ENCODE measurements around the gene RPS15A.

GRCh38 chr16:18833707-18834505 lies 43.8 kb upstream of the RPS15A start:
- TF ChIP-seq YY1 (IDR thresholded peaks at IDR 0.05; ENCODE audit: low read depth, low read length) (no peak), POLR2A (IDR thresholded peaks at IDR 0.05; ENCODE audit: control extremely low read depth in 1 of 2, low read depth in 2 of 2, low read length in 2 of 2) (no peak), SP2 (IDR thresholded peaks at IDR 0.05; ENCODE audit: low read length) (no peak), FOSL1 (IDR thresholded peaks at IDR 0.05; ENCODE audit: insufficient read depth, low read depth, low read length) (no peak), RNF2 (IDR thresholded peaks at IDR 0.05; ENCODE audit: borderline replicate concordance, low read depth, low read length, missing control alignments, poor library complexity, severe bottlenecking) (no peak), CTCF (IDR thresholded peaks at IDR 0.05; ENCODE audit: control extremely low read depth in 1 of 3, insufficient read depth in 1 of 3, low read depth in 1 of 3, low read length in 3 of 3) (no peak)
